ENCODE results near the gene PACRG.

Gene PACRG

GRCh38 chr6:163095401-163095800, 367.6 kb downstream of the PACRG start:
- no peak for DNase-seq

- DNase-seq: no peak
Observed at GRCh38 chr6:163098827-163099479, 371.2 kb downstream of the PACRG start.

GRCh38 chr6:163099621-163100171, 371.9 kb downstream of the PACRG start:
- DNase-seq: no peak

- DNase-seq: no peak
Observed at GRCh38 chr6:163100259-163100658, 372.5 kb downstream of the PACRG start.

GRCh38 chr6:163113358-163113962, 385.7 kb downstream of the PACRG start:
- DNase-seq: no peak

GRCh38 chr6:163118941-163119340, 391.2 kb downstream of the PACRG start:
- DNase-seq: no peak

GRCh38 chr6:163120223-163120622, 392.4 kb downstream of the PACRG start:
- no peak for DNase-seq

- no peak for DNase-seq
Observed at GRCh38 chr6:163121270-163121669, 393.5 kb downstream of the PACRG start.

- peak in 2 of 3 donors; percentile 2 to 25 for DNase-seq
Observed at GRCh38 chr6:163122365-163122764, 394.6 kb downstream of the PACRG start.

- DNase-seq: no peak
Observed at GRCh38 chr6:163123098-163123497, 395.3 kb downstream of the PACRG start.

- DNase-seq: no peak
Observed at GRCh38 chr6:163126741-163127140, 399.0 kb downstream of the PACRG start.

GRCh38 chr6:163127587-163127986, 399.8 kb downstream of the PACRG start:
- no peak for DNase-seq

- no peak for DNase-seq
Observed at GRCh38 chr6:163128324-163128723, 400.6 kb downstream of the PACRG start.

GRCh38 chr6:163132050-163132750, 404.4 kb downstream of the PACRG start:
- no peak for DNase-seq

GRCh38 chr6:163133017-163133416, 405.2 kb downstream of the PACRG start:
- no peak for DNase-seq

GRCh38 chr6:163133691-163134090, 405.9 kb downstream of the PACRG start:
- DNase-seq: no peak

GRCh38 chr6:163136681-163137397, 409.1 kb downstream of the PACRG start:
- no peak for DNase-seq

GRCh38 chr6:163137398-163137881, 409.7 kb downstream of the PACRG start:
- DNase-seq: no peak

GRCh38 chr6:163146036-163146435, 418.3 kb downstream of the PACRG start:
- DNase-seq: no peak

- no peak for DNase-seq
Observed at GRCh38 chr6:163147994-163148393, 420.2 kb downstream of the PACRG start.

- DNase-seq: peak in 1 of 3 donors; percentile 18
Observed at GRCh38 chr6:163148451-163149278, 420.9 kb downstream of the PACRG start.

GRCh38 chr6:163149279-163149848, 421.6 kb downstream of the PACRG start:
- DNase-seq: no peak
